A549 (cell line): ENCODE data around the gene SLC47A2. TPM values are rescaled to one million over a fixed set of nuclear protein-coding genes. Genes with fewer than 3 reads are reported as not detected.

Experiments
- ATAC-seq, 2 experiments: fragments of 200-7000 bp in 1 of 2; fragments of >200 bp in 1 of 2; cut with Nextera tagmentation in 1 of 2; cut with Tn5 transposase in 1 of 2; 3 replicates each; pipeline versions ENCODE4 v1.8.0 to v1.9.1; 2018 to 2020; ENCODE audit warnings: mild to moderate bottlenecking in 1 of 2, moderate library complexity in 1 of 2
- CTCF ChIA-PET: fragments of 300-600 bp; sonication (Branson Sonifier 250); formaldehyde crosslinking; extraction: SDS; loops from one replicate; lab custom pipeline; 2021; ENCODE audit warnings: antibody characterized with exemption, inconsistent platforms; lab: Yijun Ruan, JAX
- POLR2A ChIA-PET: fragments of 350-600 bp; formaldehyde crosslinking; extraction: SDS; loops from one replicate; lab custom pipeline; 2021; ENCODE audit warnings: antibody characterized with exemption, inconsistent platforms; lab: Yijun Ruan, JAX
- DNase-seq, 2 experiments: peaks; one replicate each; pipeline versions ENCODE4 v3.0.0 to v3.0.0-alpha.2; 2011 to 2016; ENCODE audit warnings: low read depth in 1 of 2, low spot score in 1 of 2
- FAIRE-seq: peaks from 2 replicates; lab custom pipeline; 2011; peaks lifted over from hg19 to GRCh38; lab: Jason Lieb, UNC
- H3K27ac ChIP-seq, 2 experiments: fragments of >200 bp; sonication (Bioruptor Twin); formaldehyde crosslinking; 3 replicates each; pipeline ENCODE4 v1.5.1; 2016 to 2017
- H3K4me1 ChIP-seq: fragments of >200 bp; sonication (Bioruptor Twin); formaldehyde crosslinking; 3 replicates; pipeline ENCODE4 v1.6.1; 2016
- H3K4me2 ChIP-seq: fragments of >200 bp; sonication (Bioruptor Twin); formaldehyde crosslinking; 3 replicates; pipeline ENCODE4 v1.6.1; 2016
- H3K4me3 ChIP-seq: fragments of >200 bp; sonication (Bioruptor Twin); formaldehyde crosslinking; 3 replicates; pipeline ENCODE4 v1.5.1; 2016
- H3K9me3 ChIP-seq: fragments of >200 bp; sonication (Bioruptor Twin); formaldehyde crosslinking; 3 replicates; pipeline ENCODE4 v1.6.1; 2016
- BHLHE40 ChIP-seq: IDR thresholded peaks from 2 replicates; pipeline ENCODE4 v1.6.1; 2012; ENCODE audit warnings: low read depth, low read length, inconsistent platforms
- EHMT2 ChIP-seq: fragments of 200-600 bp; sonication (generic); IDR thresholded peaks from 2 replicates; pipeline ENCODE4 v1.6.1; 2016; ENCODE audit warnings: antibody characterized with exemption, low read depth, mild to moderate bottlenecking, moderate library complexity
- FOSB ChIP-seq: fragments of 250-450 bp; sonication (Bioruptor Pico); IDR thresholded peaks from 2 replicates; pipeline ENCODE4 v1.5.0; 2020; ENCODE audit warnings: mild to moderate bottlenecking, moderate library complexity
- FOSL2 ChIP-seq, 2 experiments: fragments of 450-650 bp in 1 of 2; fragments of >200 bp in 1 of 2; sonication (Bioruptor Twin) in 1 of 2; formaldehyde crosslinking; IDR thresholded peaks; 2 replicates each; pipeline versions ENCODE4 v1.5.0 to v1.6.1; 2016 to 2020; ENCODE audit warnings: mild to moderate bottlenecking in 1 of 2, moderate library complexity in 1 of 2
- GATA3 ChIP-seq: IDR thresholded peaks from 2 replicates; pipeline ENCODE4 v1.6.1; 2012; ENCODE audit warnings: borderline replicate concordance
- HEYL ChIP-seq: fragments of 250-450 bp; sonication (Bioruptor Pico); IDR thresholded peaks from 2 replicates; pipeline ENCODE4 v1.8.0; 2021; ENCODE audit warnings: mild to moderate bottlenecking, moderate library complexity
- JUNB ChIP-seq: fragments of >200 bp; sonication (Bioruptor Twin); formaldehyde crosslinking; IDR thresholded peaks from 2 replicates; pipeline ENCODE4 v1.6.1; 2016
- KDM1A ChIP-seq: fragments of 200-600 bp; sonication (generic); IDR thresholded peaks from 2 replicates; pipeline ENCODE4 v1.6.1; 2016; ENCODE audit warnings: low read depth, mild to moderate bottlenecking
- MAFK ChIP-seq: fragments of 450-650 bp; IDR thresholded peaks from 2 replicates; pipeline ENCODE4 v1.6.1; 2014; ENCODE audit not compliant: partially characterized antibody
- MAX ChIP-seq: IDR thresholded peaks from 2 replicates; pipeline ENCODE4 v1.6.1; 2012
- NFE2L2 ChIP-seq: fragments of 150-350 bp; conservative IDR thresholded peaks from 2 replicates; pipeline ENCODE4 v1.6.1; 2014; ENCODE audit warnings: low read length
- NPAS2 ChIP-seq: fragments of 250-450 bp; sonication (Bioruptor Pico); IDR thresholded peaks from 2 replicates; pipeline ENCODE4 v1.8.0; 2022; ENCODE audit warnings: mild to moderate bottlenecking, moderate library complexity, borderline replicate concordance
- PBX3 ChIP-seq: IDR thresholded peaks from 2 replicates; pipeline ENCODE4 v1.6.1; 2012
- POLR2AphosphoS2 ChIP-seq: conservative IDR thresholded peaks from 2 replicates; pipeline ENCODE4 v1.6.1; 2012; ENCODE audit warnings: low read length, improper control_type of control experiment, inconsistent platforms
- RARB ChIP-seq: fragments of 250-450 bp; sonication (Bioruptor Pico); IDR thresholded peaks from 2 replicates; pipeline ENCODE4 v1.8.0; 2021; ENCODE audit warnings: mild to moderate bottlenecking, moderate library complexity
- REST ChIP-seq: fragments of 200-600 bp; sonication (generic); IDR thresholded peaks from 2 replicates; pipeline ENCODE4 v1.6.1; 2016; ENCODE audit warnings: antibody characterized with exemption, mild to moderate bottlenecking, moderate library complexity
- RNF2 ChIP-seq: fragments of 200-600 bp; sonication (generic); IDR thresholded peaks from 2 replicates; pipeline ENCODE4 v1.6.1; 2016; ENCODE audit warnings: low read depth, mild to moderate bottlenecking, antibody characterized with exemption, moderate library complexity, borderline replicate concordance
- TP53 ChIP-seq: fragments of 250-450 bp; sonication (Bioruptor Pico); IDR thresholded peaks from 2 replicates; pipeline ENCODE4 v1.5.0; 2021; ENCODE audit warnings: mild to moderate bottlenecking, moderate library complexity
- ZC3H11A ChIP-seq: fragments of 450-650 bp; IDR thresholded peaks from 2 replicates; pipeline ENCODE4 v1.6.1; 2014; ENCODE audit warnings: antibody characterized with exemption, mild to moderate bottlenecking
- ZFP36 ChIP-seq: fragments of 450-650 bp; IDR thresholded peaks from 2 replicates; pipeline ENCODE4 v1.6.1; 2014; ENCODE audit warnings: borderline replicate concordance; ENCODE audit not compliant: partially characterized antibody
- ZSCAN20 ChIP-seq: fragments of 250-450 bp; sonication (Bioruptor Pico); IDR thresholded peaks from 2 replicates; pipeline ENCODE4 v1.8.0; 2022; ENCODE audit warnings: mild to moderate bottlenecking, moderate library complexity
- WGBS: methylation state at CpG from one replicate; pipeline ENCODE4 v1.1.6; 2017; ENCODE audit errors: missing lambda C conversion rate; 5-methylcytosine and 5-hydroxymethylcytosine counted together
- polyA plus RNA-seq, 4 experiments: library from polyadenylated mRNA; depleted of rRNA in 3 of 4; stranded (reverse); fragments of >200 nt; fragmentation: RNase III in 1 of 4; extraction: RNeasy Plus Mini Kit Qiagen cat#74134 plus additional on column Dnase treatment in 1 of 4; gene quantifications; 2 replicates in 3 of 4; 3 replicates in 1 of 4; pipeline ENCODE4 v1.2.3, GENCODE V29; 2011 to 2017
- TF ChIP-seq, protein P1 (sequence below): IDR thresholded peaks from 2 replicates; pipeline ENCODE4 v1.6.1; 2012; ENCODE audit warnings: low read depth, borderline replicate concordance

SLC47A2 gene
- polyA plus RNA-seq, 2 of the 4 experiments (the other 2 are of a cell fraction): 0.13 to 0.27 TPM

- H3K9me3 ChIP-seq: no peaks in the 10 kb centered on the region
- 91% methylated on average over 9 of the region's 11 CpGs for WGBS
- no peak overlapping the region for H3K4me2 ChIP-seq
- POLR2A ChIA-PET: no interaction called here
- H3K27ac ChIP-seq: 0 out of 6 replicates have a peak overlapping the region, but pooled peaks of 1 of the 2 experiments have one; percentile 15
- peak in 1 of 2 experiments; percentile 7; a peak in 1 of 6 replicates for ATAC-seq
- CTCF ChIA-PET: interaction anchor here (1.2 to 1.4 kb wide), 2 partner anchors 27 to 59 kb away, joined by 3 to 4 read pairs; partner anchors contain the start of gene ALDH3A2
- peaks cover 7% of the 10 kb centered on the region; the same call in 1 of the 3 replicates for H3K4me1 ChIP-seq
- no peak overlapping the region for H3K4me3 ChIP-seq
- DNase-seq: no peak
- TF ChIP-seq ZSCAN20: no peak
- TF ChIP-seq HEYL (CRISPR knock-in tag): no peak
- no peak for TF ChIP-seq ZFP36
- TF ChIP-seq ZC3H11A: no peak
- TF ChIP-seq REST: no peak
- TF ChIP-seq MAFK: no peak
- FAIRE-seq: no peak
These were observed 8.6 kb downstream of the SLC47A2 start for GRCh38 chr17:19707728-19708221.

GRCh38 chr17:19706791-19707727 lies 9.3 kb downstream of the SLC47A2 start:
- H3K4me2 ChIP-seq: no peak overlapping the region
- POLR2A ChIA-PET: interaction anchor here (0.9 kb wide), 1 partner anchor 16 kb away, joined by 3 read pairs; no protein-coding TSS in a partner anchor
- H3K4me3 ChIP-seq: no peak overlapping the region
- 85% methylated on average over 11 of the region's 12 CpGs for WGBS
- TF ChIP-seq, protein P1, sequence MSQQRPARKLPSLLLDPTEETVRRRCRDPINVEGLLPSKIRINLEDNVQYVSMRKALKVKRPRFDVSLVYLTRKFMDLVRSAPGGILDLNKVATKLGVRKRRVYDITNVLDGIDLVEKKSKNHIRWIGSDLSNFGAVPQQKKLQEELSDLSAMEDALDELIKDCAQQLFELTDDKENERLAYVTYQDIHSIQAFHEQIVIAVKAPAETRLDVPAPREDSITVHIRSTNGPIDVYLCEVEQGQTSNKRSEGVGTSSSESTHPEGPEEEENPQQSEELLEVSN: no peak
- no peak for TF ChIP-seq NFE2L2
- TF ChIP-seq POLR2AphosphoS2: no peak
- TF ChIP-seq, all 56 proteins: peak for 0
- DNase-seq (no peak), ATAC-seq (peak in 1 of 2 experiments; percentile 6; a peak in 3 of 6 replicates), FAIRE-seq (no peak)
- no peaks in the 10 kb centered on the region for H3K9me3 ChIP-seq
- CTCF ChIA-PET: interaction anchor here (0.9 to 1.4 kb wide), 6 partner anchors 17 to 344 kb away, joined by 3 to 6 read pairs (median 4); partner anchors contain the start of genes ALDH3A2 and B9D1
- H3K27ac ChIP-seq: peak overlapping the region in 1 of 2 experiments; percentile 25; a peak in 1 of 6 replicates
- peaks cover 7% of the 10 kb centered on the region; the same call in 1 of the 3 replicates for H3K4me1 ChIP-seq

DNA sequence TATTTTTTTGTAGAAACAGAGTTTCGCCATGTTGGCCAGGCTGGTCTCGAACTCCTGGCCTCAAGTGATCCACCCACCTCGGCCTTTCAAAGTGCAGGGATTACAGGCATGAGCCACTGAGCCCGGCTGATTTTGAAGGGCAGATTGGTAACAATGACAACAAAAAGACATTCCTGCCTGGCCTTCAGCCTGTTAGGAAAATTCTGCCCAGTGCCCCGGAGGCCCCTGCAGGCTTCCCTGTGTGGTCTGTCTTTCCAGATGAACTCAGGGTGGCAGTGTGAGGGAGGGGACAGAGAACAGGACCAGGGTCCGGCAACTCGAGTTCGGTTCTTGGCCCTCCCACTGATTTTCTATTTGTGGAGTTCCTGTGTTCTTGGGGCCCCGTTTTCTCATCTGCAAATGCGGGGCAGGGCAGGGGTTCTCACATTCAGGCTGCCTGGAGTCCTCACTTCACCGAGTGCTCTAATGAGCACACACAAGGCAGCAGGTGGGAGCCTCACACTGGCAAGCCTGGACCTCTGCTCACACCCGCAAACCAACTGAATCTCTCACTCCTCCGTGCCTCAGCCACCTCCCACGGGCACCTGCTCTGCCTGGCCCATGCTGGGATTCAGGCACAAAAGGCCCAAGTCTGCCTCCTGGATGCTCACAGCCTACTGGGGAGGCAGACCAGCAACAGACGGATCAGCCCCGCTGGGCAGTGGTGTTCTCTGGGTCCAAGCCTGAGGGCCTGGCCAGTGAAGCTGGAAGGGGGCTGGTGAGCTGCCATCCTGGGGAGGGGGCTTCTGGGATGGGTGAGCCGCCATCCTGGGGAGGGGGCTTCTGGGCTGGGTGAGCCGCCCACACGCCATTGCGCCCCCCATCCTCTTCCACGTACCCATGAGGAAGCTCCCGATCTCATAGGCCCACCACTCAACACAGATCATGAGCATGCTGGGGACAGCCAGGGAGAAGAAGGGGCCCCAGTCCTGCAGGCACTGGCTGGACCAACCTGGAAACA lies 10.3 kb downstream of the SLC47A2 start:
- POLR2A ChIA-PET: interaction anchor here (0.7 to 0.9 kb wide), 2 partner anchors 17 to 58 kb away, joined by 3 to 4 read pairs; no protein-coding TSS in a partner anchor
- 86% methylated on average over 22 of the region's 22 CpGs for WGBS
- DNase-seq (no peak), FAIRE-seq (no peak), ATAC-seq (peak in 1 of 2 experiments; percentile 11; a peak in 1 of 6 replicates)
- H3K9me3 ChIP-seq: no peaks in the 10 kb centered on the region
- H3K4me3 ChIP-seq: no peak overlapping the region
- CTCF ChIA-PET: interaction anchor here (0.9 to 1.6 kb wide), 5 partner anchors 18 to 343 kb away, joined by 3 to 6 read pairs (median 3); partner anchors contain the start of gene B9D1
- H3K4me1 ChIP-seq: peaks cover 7% of the 10 kb centered on the region; the same call in 1 of the 3 replicates
- peak overlapping the region in 1 of 2 experiments; percentile 25; a peak in 2 of 6 replicates for H3K27ac ChIP-seq
- no peak overlapping the region for H3K4me2 ChIP-seq
- no peak for TF ChIP-seq TP53
- no peak for TF ChIP-seq RNF2
- no peak for TF ChIP-seq BHLHE40
- no peak for TF ChIP-seq POLR2AphosphoS2
- no peak for TF ChIP-seq GATA3
- no peak for TF ChIP-seq ZC3H11A
- TF ChIP-seq RARB (CRISPR knock-in tag): no peak
- no peak for TF ChIP-seq NPAS2 (CRISPR knock-in tag)
- no peak for TF ChIP-seq FOSB (CRISPR knock-in tag)
- TF ChIP-seq KDM1A: no peak
- TF ChIP-seq PBX3: no peak
- no peak for TF ChIP-seq FOSL2 (IDR thresholded peaks at IDR 0.05)
- no peak for TF ChIP-seq FOSL2 (CRISPR knock-in tag; IDR thresholded peaks at IDR 0.05)
- no peak for TF ChIP-seq EHMT2
- no peak for TF ChIP-seq MAX
- TF ChIP-seq JUNB: no peak
